GM23248 (cell line): ENCODE data around the gene DACH1. TPM values are rescaled to one million over a fixed set of nuclear protein-coding genes. Genes with fewer than 3 reads are reported as not detected.

Source experiments
- DNase-seq: peaks from one replicate; pipeline ENCODE4 v3.0.0-alpha.2; 2015
- H2AFZ ChIP-seq: fragments of 200-600 bp; sonication (generic); 2 replicates; pipeline ENCODE4 v1.6.1; 2016; ENCODE audit warnings: antibody characterized with exemption
- H3F3A ChIP-seq: fragments of 200-600 bp; sonication (generic); 2 replicates; pipeline ENCODE4 v1.6.1; 2016; ENCODE audit warnings: mild to moderate bottlenecking, antibody characterized with exemption, mixed run types; ENCODE audit not compliant: insufficient read depth
- H3K27ac ChIP-seq: fragments of 200-600 bp; sonication (generic); 2 replicates; pipeline ENCODE4 v1.5.1; 2016; ENCODE audit warnings: mild to moderate bottlenecking
- H3K27me3 ChIP-seq: fragments of 200-600 bp; sonication (generic); replicated peaks from 2 replicates; pipeline ENCODE4 v1.6.1; 2016; ENCODE audit warnings: mild to moderate bottlenecking; ENCODE audit not compliant: insufficient read depth
- H3K36me3 ChIP-seq: fragments of 200-600 bp; sonication (generic); 2 replicates; pipeline ENCODE4 v1.6.1; 2016; ENCODE audit warnings: low read depth, mild to moderate bottlenecking
- H3K4me1 ChIP-seq: fragments of 200-600 bp; sonication (generic); 2 replicates; pipeline ENCODE4 v1.6.1; 2016; ENCODE audit warnings: mild to moderate bottlenecking; ENCODE audit not compliant: insufficient read depth
- H3K4me2 ChIP-seq: fragments of 200-600 bp; sonication (generic); one replicate; pipeline ENCODE4 v1.6.1; 2016; ENCODE audit warnings: mild to moderate bottlenecking; ENCODE audit not compliant: unreplicated experiment
- H3K4me3 ChIP-seq: fragments of 200-600 bp; sonication (generic); 2 replicates; pipeline ENCODE4 v1.5.1; 2016; ENCODE audit warnings: mild to moderate bottlenecking
- H3K79me2 ChIP-seq: fragments of 200-600 bp; sonication (generic); 2 replicates; pipeline ENCODE4 v1.6.1; 2016; ENCODE audit warnings: mild to moderate bottlenecking; ENCODE audit not compliant: insufficient read depth
- H3K9ac ChIP-seq: fragments of 200-600 bp; sonication (generic); 2 replicates; pipeline ENCODE4 v1.6.1; 2016; ENCODE audit warnings: mild to moderate bottlenecking
- H3K9me2 ChIP-seq: fragments of 200-600 bp; sonication (generic); 2 replicates; pipeline ENCODE4 v1.6.1; 2016; ENCODE audit warnings: mixed run types, mild to moderate bottlenecking, moderate library complexity; ENCODE audit not compliant: insufficient read depth
- H3K9me3 ChIP-seq: fragments of 200-600 bp; sonication (generic); one replicate; pipeline ENCODE4 v1.6.1; 2017; ENCODE audit warnings: low read depth
- H4K20me1 ChIP-seq: fragments of 200-600 bp; sonication (generic); 2 replicates; pipeline ENCODE4 v1.6.0; 2016; ENCODE audit not compliant: insufficient read depth
- EZH2 ChIP-seq: fragments of 200-600 bp; sonication (generic); IDR thresholded peaks from 2 replicates; pipeline ENCODE4 v1.6.1; 2018; ENCODE audit warnings: antibody characterized with exemption, mild to moderate bottlenecking; ENCODE audit not compliant: insufficient read depth, poor library complexity, severe bottlenecking
- EZH2phosphoT487 ChIP-seq: fragments of 200-600 bp; sonication (generic); IDR thresholded peaks from 2 replicates; pipeline ENCODE4 v1.6.1; 2018; ENCODE audit warnings: antibody characterized with exemption, moderate library complexity, mild to moderate bottlenecking, low read depth; ENCODE audit not compliant: insufficient read depth
- WGBS, 2 experiments: methylation state at CpG; one replicate each; pipeline ENCODE4 v1.1.6; 2015 to 2017; ENCODE audit warnings: low lambda C conversion rate in 2 of 2, low coverage in 1 of 2; ENCODE audit errors: missing lambda C conversion rate in 2 of 2; 5-methylcytosine and 5-hydroxymethylcytosine counted together
- in situ Hi-C: fragments of 300-500 bp; cut with MboI; formaldehyde crosslinking; loops from 2 replicates; pipeline ENCODE4 v1.15.0; 2020
- polyA plus RNA-seq: library from polyadenylated mRNA; unstranded; fragments of >200 nt; fragmentation: Nextera tagmentation; extraction: Ambion mirVana; gene quantifications from 2 replicates; pipeline ENCODE4 v1.2.1, GENCODE V29; 2016
- total RNA-seq: library from RNA; depleted of rRNA; stranded (reverse); fragments of >200 nt; shearing (Covaris generic); gene quantifications from 2 replicates; pipeline ENCODE4 v1.2.3, GENCODE V29; 2014

The DACH1 gene
- total and polyA plus RNA-seq, 2 experiments from 2014 or later, result not detected

GRCh38 chr13:71704656-71705055, 162.3 kb downstream of the DACH1 start:
- Histone ChIP-seq H3K9me3 (no peaks in the 10 kb centered on the region), H3F3A (no peaks in the 10 kb centered on the region), H4K20me1 (no peaks in the 10 kb centered on the region), H3K27me3 (no peaks in the 10 kb centered on the region), H3K27ac (no peak overlapping the region), H3K36me3 (no peaks in the 10 kb centered on the region), H3K4me1 (no peaks in the 10 kb centered on the region), H3K4me3 (no peak overlapping the region), H3K4me2 (no peak overlapping the region), H3K79me2 (no peaks in the 10 kb centered on the region), H3K9me2 (no peaks in the 10 kb centered on the region), H3K9ac (no peak overlapping the region), H2AFZ (no peak overlapping the region)
- TF ChIP-seq EZH2 (no peak), EZH2phosphoT487 (no peak)
- in situ Hi-C loops, result no loop called here
- 15 to 18% methylated on average over 4 of the region's 4 CpGs for WGBS, 2 experiments
- DNase-seq, result no peak

GRCh38 chr13:71703138-71703537, 163.9 kb downstream of the DACH1 start:
- Histone ChIP-seq H3K79me2 (no peaks in the 10 kb centered on the region), H3K36me3 (no peaks in the 10 kb centered on the region), H3F3A (no peaks in the 10 kb centered on the region), H2AFZ (no peak overlapping the region), H3K9me3 (no peaks in the 10 kb centered on the region), H3K9me2 (no peaks in the 10 kb centered on the region), H3K27me3 (no peaks in the 10 kb centered on the region), H3K27ac (no peak overlapping the region), H3K4me3 (no peak overlapping the region), H3K4me1 (no peaks in the 10 kb centered on the region), H4K20me1 (no peaks in the 10 kb centered on the region), H3K9ac (no peak overlapping the region), H3K4me2 (no peak overlapping the region)
- WGBS, 2 experiments, result 23 to 25% methylated on average over 2 of the region's 2 CpGs
- TF ChIP-seq EZH2phosphoT487 (no peak), EZH2 (no peak)
- in situ Hi-C loops, result no loop called here
- no peak for DNase-seq

- no peak for DNase-seq
- H3K36me3 ChIP-seq, result no peaks in the 10 kb centered on the region
- H3K4me2 ChIP-seq, result no peak overlapping the region
- TF ChIP-seq EZH2phosphoT487 (no peak), EZH2 (no peak)
- no peaks in the 10 kb centered on the region for H3K79me2 ChIP-seq
- H2AFZ ChIP-seq, result no peak overlapping the region
- H3K9ac ChIP-seq, result no peak overlapping the region
- no peaks in the 10 kb centered on the region for H3K4me1 ChIP-seq
- no peak overlapping the region for H3K27ac ChIP-seq
- in situ Hi-C loops, result no loop called here
- H3K4me3 ChIP-seq, result no peak overlapping the region
- no peaks in the 10 kb centered on the region for H3K27me3 ChIP-seq
- 46 to 54% methylated on average over 1 of the region's 1 CpG for whole genome bisulfite sequencing, 2 experiments
- H3K9me2 ChIP-seq, result no peaks in the 10 kb centered on the region
- no peaks in the 10 kb centered on the region for H4K20me1 ChIP-seq
- H3K9me3 ChIP-seq, result no peaks in the 10 kb centered on the region
- no peaks in the 10 kb centered on the region for H3F3A ChIP-seq
These were observed 164.8 kb downstream of the DACH1 start for GRCh38 chr13:71702253-71702652.

- Histone ChIP-seq H3K27ac (no peak overlapping the region), H3K9me3 (no peaks in the 10 kb centered on the region), H3K36me3 (no peaks in the 10 kb centered on the region), H3F3A (no peaks in the 10 kb centered on the region), H2AFZ (no peak overlapping the region), H3K9me2 (no peaks in the 10 kb centered on the region), H3K4me2 (no peak overlapping the region), H3K27me3 (no peaks in the 10 kb centered on the region), H3K9ac (no peak overlapping the region), H3K4me1 (no peaks in the 10 kb centered on the region), H3K79me2 (no peaks in the 10 kb centered on the region), H3K4me3 (no peak overlapping the region), H4K20me1 (no peaks in the 10 kb centered on the region)
- 26 to 30% methylated on average over 4 of the region's 4 CpGs for WGBS, 2 experiments
- TF ChIP-seq EZH2phosphoT487 (no peak), EZH2 (no peak)
- in situ Hi-C loops, result no loop called here
- DNase-seq, result no peak
These were observed 165.3 kb downstream of the DACH1 start for GRCh38 chr13:71701741-71702140.

- Histone ChIP-seq H3K27ac (no peak overlapping the region), H3K4me2 (no peak overlapping the region), H3K36me3 (no peaks in the 10 kb centered on the region), H3K27me3 (no peaks in the 10 kb centered on the region), H3K79me2 (no peaks in the 10 kb centered on the region), H3K9me2 (no peaks in the 10 kb centered on the region), H3K9me3 (no peaks in the 10 kb centered on the region), H3K4me3 (no peak overlapping the region), H3K9ac (no peak overlapping the region), H2AFZ (no peak overlapping the region), H3F3A (no peaks in the 10 kb centered on the region), H3K4me1 (no peaks in the 10 kb centered on the region), H4K20me1 (no peaks in the 10 kb centered on the region)
- in situ Hi-C loops, result no loop called here
- DNase-seq, result no peak
- TF ChIP-seq EZH2phosphoT487 (no peak), EZH2 (no peak)
- WGBS, 2 experiments, result 25 to 41% methylated on average over 2 of the region's 2 CpGs
These were observed 167.7 kb downstream of the DACH1 start for GRCh38 chr13:71699342-71699741.
